CD4-positive, CD25-positive, alpha-beta regulatory T cell (primary cell): ENCODE data around the gene GON7. TPM values are rescaled to one million over a fixed set of nuclear protein-coding genes. Genes with fewer than 3 reads are reported as not detected.

ENCODE experiments used
- polyA plus RNA-seq, 4 donors: library from polyadenylated mRNA; unstranded; fragments of 300-500 nt; fragmentation: Illumina TruSeq; gene quantifications; one replicate each; pipeline ENCODE4 v1.2.3, GENCODE V29; 2021
- total RNA-seq: library from RNA; stranded (reverse); gene quantifications from one replicate; pipeline ENCODE4 v1.2.3, GENCODE V29; 2022

GON7 gene
- total and polyA plus RNA-seq, 5 donors from 2014 or later = 7.1 to 31.0 (median 30.0) TPM

Other genes starting within 250 kb of the GON7 start
- 54.1 TPM for gene ITPK1, start 91.1 kb downstream of the GON7 start, total RNA-seq
- 10 to 100 TPM; 19.5 to 24.5 (median 21.3) TPM for gene ITPK1, start 91.1 kb downstream of the GON7 start, polyA plus RNA-seq
- 85.5 TPM for gene MOAP1, start 22.2 kb downstream of the GON7 start, total RNA-seq
- gene MOAP1, start 22.2 kb downstream of the GON7 start, polyA plus RNA-seq = 10 to 100 TPM; 66.4 to 88.1 (median 75.9) TPM
- gene LYSET, start 21.7 kb downstream of the GON7 start, total RNA-seq = 6.9 TPM
- 10 to 100 TPM; 34.2 to 43.1 (median 36.9) TPM for gene LYSET, start 21.7 kb downstream of the GON7 start, polyA plus RNA-seq
- gene UBR7, start 191 bp upstream of the GON7 start, total RNA-seq = 13.2 TPM
- 10 to 100 TPM; 36.2 to 45.4 (median 38.2) TPM for gene UBR7, start 191 bp upstream of the GON7 start, polyA plus RNA-seq
- 27.8 TPM for gene BTBD7, start 126.0 kb upstream of the GON7 start, total RNA-seq
- gene BTBD7, start 126.0 kb upstream of the GON7 start, polyA plus RNA-seq = 10 to 100 TPM in 2 of 4 donors, 1 to 10 TPM in 2; 6.5 to 10.8 (median 10.2) TPM
- gene COX8C, start 140.1 kb upstream of the GON7 start, total RNA-seq = not detected
- gene COX8C, start 140.1 kb upstream of the GON7 start, polyA plus RNA-seq = under 1 TPM in 1 of 4 donors, not detected in 3; 0.47 TPM
- gene UNC79, start 223.9 kb upstream of the GON7 start, total RNA-seq = not detected
- not detected for gene UNC79, start 223.9 kb upstream of the GON7 start, polyA plus RNA-seq